HG02610 (cell line): ENCODE data around the gene SRPK2.
"Not testable (repeated sequence)": the region's sequence is repeated elsewhere in the genome, so short reads cannot be mapped to it uniquely, and the experiment has no call there.

Experiments
- ATAC-seq: cut with Tn5 transposase; IDR thresholded peaks from one replicate; pipeline ENCODE4 v1.9.1; 2021; ENCODE audit warnings: mild to moderate bottlenecking, moderate library complexity; ENCODE audit not compliant: unreplicated experiment

SRPK2 gene

GRCh38 chr7:105388356-105389087, at the start of gene SRPK2:
Gene SRPK2, minus strand, starts transcription at chr7:105388921.
- ATAC-seq: peak; percentile 75

GRCh38 chr7:105438254-105438653, 49.5 kb upstream of the SRPK2 start:
- no peak for ATAC-seq

- ATAC-seq: not testable (repeated sequence)
Measured at GRCh38 chr7:105437356-105437755, 48.6 kb upstream of the SRPK2 start.

- ATAC-seq: no peak
Measured at GRCh38 chr7:105429746-105430612, 41.3 kb upstream of the SRPK2 start.

GRCh38 chr7:105426606-105427146, 38.0 kb upstream of the SRPK2 start:
- ATAC-seq: no peak

- ATAC-seq: no peak
Measured at GRCh38 chr7:105423987-105424386, 35.3 kb upstream of the SRPK2 start.

- no peak for ATAC-seq
Measured at GRCh38 chr7:105413887-105414437, 25.2 kb upstream of the SRPK2 start.

GRCh38 chr7:105410774-105411173, 22.1 kb upstream of the SRPK2 start:
- ATAC-seq: not testable (repeated sequence)

GRCh38 chr7:105409775-105410174, 21.1 kb upstream of the SRPK2 start:
- not testable (repeated sequence) for ATAC-seq

GRCh38 chr7:105408791-105409410, 20.2 kb upstream of the SRPK2 start:
- ATAC-seq: no peak

GRCh38 chr7:105403128-105403527, 14.4 kb upstream of the SRPK2 start:
- ATAC-seq: no peak

- ATAC-seq: no peak
Measured at GRCh38 chr7:105402221-105403095, 13.7 kb upstream of the SRPK2 start.

- no peak for ATAC-seq
Measured at GRCh38 chr7:105399043-105399725, 10.5 kb upstream of the SRPK2 start.

- no peak for ATAC-seq
Measured at GRCh38 chr7:105396566-105396965, 7.8 kb upstream of the SRPK2 start.

- no peak for ATAC-seq
Measured at GRCh38 chr7:105391429-105391828, 2.7 kb upstream of the SRPK2 start.

GRCh38 chr7:105389889-105390288, 1.2 kb upstream of the SRPK2 start:
- ATAC-seq: no peak

- ATAC-seq: peak; percentile 28
Measured at GRCh38 chr7:105389088-105389650, 448 bp upstream of the SRPK2 start.

GRCh38 chr7:105387508-105388355, 989 bp downstream of the SRPK2 start:
- ATAC-seq: peak; percentile 48
